Pancreas (tissue), 10 donors: Measurements from ENCODE around the gene SCIN. TPM values are rescaled to one million over a fixed set of nuclear protein-coding genes. Genes with fewer than 3 reads are reported as not detected.

Experiments
- ATAC-seq, 4 donors: fragments of 200-7000 bp; cut with Tn5 transposase; one replicate each; pipeline versions ENCODE4 v1.8.0 to v1.9.1; 2020; ENCODE audit warnings: mild to moderate bottlenecking in 4 of 4, moderate library complexity in 4 of 4
- DNase-seq, 6 donors: peaks; one replicate each; pipeline ENCODE4 v3.0.0-alpha.2; 2020
- FAIRE-seq: peaks from 2 replicates; lab custom pipeline; 2012; peaks lifted over from hg19 to GRCh38; lab: Jason Lieb, UNC
- H3K27ac ChIP-seq, 4 donors: fragments of 200-600 bp; sonication (generic); 1 replicate in 3 of 4; 2 replicates in 1 of 4; pipeline versions ENCODE4 v1.5.0 to v1.8.0; 2020
- H3K27me3 ChIP-seq, 4 donors: fragments of 200-600 bp; one replicate each; pipeline ENCODE4 v1.8.0; 2021
- H3K36me3 ChIP-seq, 3 donors: fragments of 200-600 bp; sonication (generic) in 1 of 3; one replicate each; pipeline versions ENCODE4 v1.5.0 to v1.8.0; 2020 to 2021
- H3K4me1 ChIP-seq, 3 donors: fragments of 200-600 bp; one replicate each; pipeline ENCODE4 v1.8.0; 2021
- H3K4me3 ChIP-seq, 4 donors: fragments of 200-600 bp; sonication (generic) in 2 of 4; one replicate each; pipeline versions ENCODE4 v1.5.0 to v1.8.0; 2020 to 2021
- H3K9me3 ChIP-seq, 4 donors: fragments of 200-600 bp; one replicate each; pipeline ENCODE4 v1.8.0; 2021
- WGBS, 2 donors: extraction: QIAGEN DNeasy Blood & Tissue Kit; methylation state at CpG; one replicate each; pipeline ENCODE4 v1.1.7; 2013; 5-methylcytosine and 5-hydroxymethylcytosine counted together
- intact Hi-C, 3 donors: fragments of 100-400 bp; cut with DNase I; formaldehyde crosslinking; loops; one replicate each; pipeline versions ENCODE4 v1.11.1 to v1.14.2; 2022
- polyA plus RNA-seq, 2 donors: library from polyadenylated mRNA; stranded (reverse); fragments of 200-250 nt; gene quantifications; one replicate each; pipeline ENCODE4 v1.2.3, GENCODE V29; 2013
- total RNA-seq, 6 donors: library from RNA; stranded (reverse); fragmentation: NEBNext Ultra II Directional in 4 of 6; extraction: Animal tissue kit (Norgen Biotek cat#: 25700) in 4 of 6; gene quantifications; one replicate each; pipeline versions ENCODE4 v1.2.1 to v1.2.4, GENCODE V29; 2021 to 2023
- TF ChIP-seq, protein P1 (sequence below), 4 donors: fragments of 200-600 bp; sonication (generic) in 3 of 4; IDR thresholded peaks; one replicate each; pipeline versions ENCODE4 v1.5.0 to v1.8.0; 2021; ENCODE audit warnings: antibody characterized with exemption in 4 of 4
- donor health status: healthy with polysubstance abuse.
- donor health status: DM: no; HTN: no; CAD: no; lungs with moderate emphysema.
- donor health status: DM: no; HTN: no; CAD: no.
- donor health status: control.
- donor health status: control.
- donor health status: Bipolar disorder and iron deficiency.
- donor health status: DM: yes; HTN: yes; CAD: no.
- donor health status: DM: no; HTN: no; CAD: no.
- donor health status: DM: no; HTN: no; CAD: no.
- donor health status: DM: yes; HTN: yes; CAD: no.

Gene SCIN
- total and polyA plus RNA-seq, 8 donors: 0.39 to 6.1 (median 1.1) TPM

GRCh38 chr7:12620371-12620770 lies 49.9 kb downstream of the SCIN start:
- TF ChIP-seq, protein P1, sequence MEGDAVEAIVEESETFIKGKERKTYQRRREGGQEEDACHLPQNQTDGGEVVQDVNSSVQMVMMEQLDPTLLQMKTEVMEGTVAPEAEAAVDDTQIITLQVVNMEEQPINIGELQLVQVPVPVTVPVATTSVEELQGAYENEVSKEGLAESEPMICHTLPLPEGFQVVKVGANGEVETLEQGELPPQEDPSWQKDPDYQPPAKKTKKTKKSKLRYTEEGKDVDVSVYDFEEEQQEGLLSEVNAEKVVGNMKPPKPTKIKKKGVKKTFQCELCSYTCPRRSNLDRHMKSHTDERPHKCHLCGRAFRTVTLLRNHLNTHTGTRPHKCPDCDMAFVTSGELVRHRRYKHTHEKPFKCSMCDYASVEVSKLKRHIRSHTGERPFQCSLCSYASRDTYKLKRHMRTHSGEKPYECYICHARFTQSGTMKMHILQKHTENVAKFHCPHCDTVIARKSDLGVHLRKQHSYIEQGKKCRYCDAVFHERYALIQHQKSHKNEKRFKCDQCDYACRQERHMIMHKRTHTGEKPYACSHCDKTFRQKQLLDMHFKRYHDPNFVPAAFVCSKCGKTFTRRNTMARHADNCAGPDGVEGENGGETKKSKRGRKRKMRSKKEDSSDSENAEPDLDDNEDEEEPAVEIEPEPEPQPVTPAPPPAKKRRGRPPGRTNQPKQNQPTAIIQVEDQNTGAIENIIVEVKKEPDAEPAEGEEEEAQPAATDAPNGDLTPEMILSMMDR (IDR thresholded peaks at IDR 0.05): no peak
- Histone ChIP-seq H3K9me3 (no peaks in the 10 kb centered on the region), H3K4me3 (no peak overlapping the region), H3K27ac (no peak overlapping the region), H3K27me3 (peaks cover 0 to 5% (median 0%) of the 10 kb centered on the region in 4 donors), H3K36me3 (no peaks in the 10 kb centered on the region), H3K4me1 (peaks cover 0 to 10% (median 0%) of the 10 kb centered on the region in 3 donors)
- DNase-seq: no peak
- ATAC-seq: no peak
- no peak for FAIRE-seq
- intact Hi-C loops: no loop called here

- Histone ChIP-seq H3K36me3 (no peaks in the 10 kb centered on the region), H3K9me3 (no peaks in the 10 kb centered on the region), H3K4me3 (no peak overlapping the region), H3K4me1 (peaks cover 0 to 10% (median 0%) of the 10 kb centered on the region in 3 donors), H3K27ac (no peak overlapping the region), H3K27me3 (peaks cover 0 to 5% (median 0%) of the 10 kb centered on the region in 4 donors)
- DNase-seq: no peak
- TF ChIP-seq, protein P1 (IDR thresholded peaks at IDR 0.05): no peak
- no peak for FAIRE-seq
- intact Hi-C loops: no loop called here
- ATAC-seq: no peak
Observed at GRCh38 chr7:12623223-12623622, 52.7 kb downstream of the SCIN start.

DNA sequence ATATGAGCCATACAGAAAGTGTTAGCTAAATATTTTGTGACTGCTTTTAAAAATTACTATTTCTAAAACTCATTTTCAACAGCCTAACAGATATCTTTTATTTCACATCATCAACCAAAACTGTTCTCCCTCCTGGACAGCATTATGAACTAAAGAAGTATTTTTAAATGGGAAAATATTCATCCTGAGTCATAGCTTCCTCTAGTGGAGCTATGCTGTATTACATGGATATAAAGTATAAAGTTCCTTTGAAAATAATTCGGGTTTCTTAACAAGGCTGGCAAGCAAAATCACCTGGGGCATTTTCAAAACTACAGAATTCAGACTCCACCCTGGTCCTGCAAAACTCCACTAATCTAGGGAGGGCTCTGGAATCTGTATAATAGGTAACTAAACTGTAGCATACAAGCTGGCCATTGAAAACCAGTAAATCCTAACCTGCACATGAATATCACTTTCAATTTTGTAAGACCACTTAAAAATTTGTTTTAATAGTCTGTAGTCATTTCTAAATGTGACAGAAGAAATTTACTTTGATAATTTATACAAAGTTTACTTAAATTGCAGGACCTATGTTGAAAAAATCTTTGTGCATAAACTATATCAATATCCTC lies 53.5 kb downstream of the SCIN start:
- WGBS, 2 donors: 6 to 8% methylated on average over 1 of the region's 1 CpG
- FAIRE-seq (peak; percentile 82), ATAC-seq (peak in 3 of 4 donors; percentile 71 to 89 (median 80)), DNase-seq (no peak)
- Histone ChIP-seq H3K27me3 (peaks cover 0 to 5% (median 0%) of the 10 kb centered on the region in 4 donors), H3K36me3 (no peaks in the 10 kb centered on the region), H3K27ac (no peak overlapping the region), H3K4me1 (peaks cover 0 to 10% (median 0%) of the 10 kb centered on the region in 3 donors), H3K9me3 (no peaks in the 10 kb centered on the region), H3K4me3 (no peak overlapping the region)
- TF ChIP-seq, protein P1 (IDR thresholded peaks at IDR 0.05): peak; percentile 27 to 70 (median 66)
- intact Hi-C loops: no loop called here

DNA sequence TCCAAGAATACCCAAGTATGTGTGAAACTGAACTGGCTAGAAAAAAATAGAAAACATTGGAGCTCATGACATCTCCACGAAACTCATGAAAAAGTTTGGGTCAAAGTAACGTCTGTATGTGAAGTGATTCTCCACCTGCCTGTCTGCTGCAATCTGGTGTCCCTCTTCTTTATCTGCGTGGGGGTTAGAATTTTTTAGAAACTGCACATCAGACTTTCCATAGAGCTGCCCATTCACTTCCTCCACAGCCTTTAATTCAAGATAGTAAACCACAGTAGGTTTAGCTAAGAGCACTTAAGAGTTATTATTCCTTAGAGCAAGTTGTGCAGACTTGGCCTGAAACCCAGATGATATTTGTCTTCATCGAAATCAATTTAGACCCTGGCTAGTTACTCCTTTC lies 55.3 kb downstream of the SCIN start:
- TF ChIP-seq, protein P1 (IDR thresholded peaks at IDR 0.05): no peak
- H3K27me3 ChIP-seq: peaks cover 0 to 5% (median 0%) of the 10 kb centered on the region in 4 donors
- no peak overlapping the region for H3K27ac ChIP-seq
- ATAC-seq (no peak), DNase-seq (no peak), FAIRE-seq (no peak)
- no peak overlapping the region for H3K4me3 ChIP-seq
- WGBS, 2 donors: 49 to 64% methylated on average over 4 of the region's 4 CpGs
- intact Hi-C loops: no loop called here
- H3K36me3 ChIP-seq: no peaks in the 10 kb centered on the region
- H3K9me3 ChIP-seq: no peaks in the 10 kb centered on the region
- H3K4me1 ChIP-seq: no peaks in the 10 kb centered on the region

- TF ChIP-seq, protein P1 (IDR thresholded peaks at IDR 0.05): no peak
- Histone ChIP-seq H3K27me3 (no peaks in the 10 kb centered on the region), H3K36me3 (no peaks in the 10 kb centered on the region), H3K4me3 (no peak overlapping the region), H3K27ac (no peak overlapping the region), H3K9me3 (no peaks in the 10 kb centered on the region), H3K4me1 (no peaks in the 10 kb centered on the region)
- FAIRE-seq (no peak), ATAC-seq (no peak), DNase-seq (no peak)
- intact Hi-C loops: no loop called here
- WGBS, 2 donors: 77 to 87% methylated on average over 5 of the region's 5 CpGs
Observed at GRCh38 chr7:12629816-12630512, 59.4 kb downstream of the SCIN start.
